Measurements from ENCODE around the gene MELTF.

- TF ChIP-seq POLR2AphosphoS5 (IDR thresholded peaks at IDR 0.05; ENCODE audit: borderline replicate concordance, low read depth, low read length) (no peak), EZH2 (IDR thresholded peaks at IDR 0.05) (no peak), FOXP2 (optimal IDR thresholded peaks at IDR 0.05; ENCODE audit: control extremely low read depth, extremely low read length, insufficient read depth) (no peak)
Observed at GRCh38 chr3:196965804-196966173, 63.8 kb downstream of the MELTF start.
